Stimulated activated CD8-positive, alpha-beta memory T cell treated with anti-CD3 and anti-CD28 coated beads, Interleukin-12 subunit alpha, Interleukin-12 subunit beta, amount 100 ng/mL, for 24 hours (primary cell): ENCODE measurements around the gene ZC3HAV1.
"Not testable (repeated sequence)": the region's sequence is repeated elsewhere in the genome, so short reads cannot be mapped to it uniquely, and the experiment has no call there.

Experiments used
- DNase-seq: peaks from one replicate; pipeline ENCODE4 v3.0.0-alpha.2; 2020; ENCODE audit errors: extremely low read depth

ZC3HAV1 gene

DNA sequence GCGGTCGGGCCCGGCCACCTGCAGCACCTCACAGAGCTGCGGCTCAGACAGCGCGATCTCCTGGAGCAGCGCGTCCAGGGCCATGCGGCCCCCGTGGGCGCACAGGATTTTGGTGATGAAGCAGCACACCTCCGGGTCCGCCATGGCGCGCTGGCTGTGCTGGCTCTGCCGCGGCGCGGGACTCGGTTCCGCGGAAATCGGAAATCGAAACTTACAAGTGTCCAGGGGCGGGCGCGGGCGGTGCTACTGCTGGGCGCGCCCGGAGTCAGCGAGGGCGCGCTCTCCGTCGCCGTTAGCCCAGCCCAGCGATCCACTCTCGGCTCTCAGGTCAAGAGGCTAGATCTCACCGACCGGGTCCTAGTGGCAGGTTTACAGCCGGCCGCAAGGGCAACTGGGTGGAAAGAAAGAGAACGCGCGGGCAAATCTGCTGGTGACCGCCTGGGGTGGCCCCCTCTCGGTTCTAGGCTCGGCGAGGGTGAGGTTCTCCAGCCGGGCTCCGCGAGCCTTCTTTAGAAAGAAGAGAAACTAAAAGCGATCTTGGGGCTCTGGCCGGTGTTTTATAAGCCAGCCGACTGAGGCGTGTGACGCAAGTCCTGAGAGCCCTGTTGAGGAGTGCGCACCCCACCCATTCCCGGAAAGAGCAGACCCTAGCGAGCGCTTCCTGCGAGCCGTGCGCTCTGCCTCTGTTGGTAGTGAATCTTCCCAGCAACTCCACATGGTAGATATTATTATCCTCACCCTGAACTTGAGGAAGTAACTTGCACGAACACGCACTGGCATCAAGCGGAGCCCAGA lies at the start of gene ZC3HAV1:
Gene ZC3HAV1 (minus strand): TSS at position 533 of the 795 bp plus-strand sequence. CDS start 389 bp downstream, at position 144.
- DNase-seq: peak; percentile 69

DNA sequence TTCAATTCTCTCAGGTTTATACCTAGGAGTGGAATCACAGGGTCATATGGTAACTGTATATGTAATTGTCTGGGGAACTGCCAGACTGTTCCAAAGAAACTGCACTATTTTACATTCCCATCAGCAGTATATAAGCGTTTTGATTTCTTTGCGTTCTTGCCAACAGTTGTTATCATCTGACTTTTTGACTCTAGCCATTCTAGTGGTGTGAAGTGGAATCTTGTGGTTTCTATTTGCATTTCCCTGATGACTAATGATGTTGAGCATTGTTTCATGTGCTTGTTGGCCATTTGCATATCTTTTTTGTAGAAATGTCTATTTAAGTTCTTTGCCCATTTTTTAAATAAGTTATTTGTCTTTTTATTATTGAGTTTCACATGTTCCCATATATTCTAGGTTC lies 44.3 kb upstream of the ZC3HAV1 start:
- DNase-seq: no peak

DNA sequence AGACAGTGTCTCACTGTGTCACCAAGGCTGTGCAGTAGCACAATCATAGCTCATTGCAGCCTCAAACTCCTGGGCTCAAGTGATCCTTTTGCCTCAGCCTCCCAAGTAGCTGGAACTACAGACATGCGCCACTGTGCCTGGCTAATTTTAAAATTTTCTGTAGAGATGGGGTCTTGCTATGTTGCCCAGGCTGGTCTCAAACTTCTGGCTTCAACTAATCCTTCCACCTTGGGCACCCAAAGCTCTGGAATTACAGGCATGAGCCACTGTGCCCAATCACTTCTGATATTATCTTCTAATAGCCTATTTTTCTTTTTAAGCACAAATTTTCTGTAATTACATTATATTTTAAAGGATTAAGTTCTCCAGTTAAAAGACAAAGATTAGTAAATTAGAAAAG lies 42.6 kb upstream of the ZC3HAV1 start:
- no peak for DNase-seq

DNA sequence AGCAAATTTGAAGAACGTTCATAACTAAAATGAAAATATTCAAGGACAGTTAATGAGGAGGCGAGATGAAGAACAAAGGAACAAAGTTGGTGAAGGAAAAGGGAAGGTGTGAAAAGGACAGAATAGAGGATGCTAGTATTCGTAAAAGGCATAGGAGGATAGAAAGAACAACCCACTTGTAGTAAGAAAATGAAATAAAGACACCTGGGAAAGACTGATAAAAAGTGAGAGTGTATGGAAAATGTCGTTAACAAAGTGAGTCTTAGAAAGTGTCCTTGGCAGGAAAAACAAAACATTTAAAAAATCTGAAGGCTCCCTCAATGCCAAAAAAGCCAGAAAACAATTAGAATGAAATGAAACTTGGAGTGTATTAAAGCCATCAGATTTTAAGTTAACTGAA lies 29.6 kb upstream of the ZC3HAV1 start:
- no peak for DNase-seq

DNA sequence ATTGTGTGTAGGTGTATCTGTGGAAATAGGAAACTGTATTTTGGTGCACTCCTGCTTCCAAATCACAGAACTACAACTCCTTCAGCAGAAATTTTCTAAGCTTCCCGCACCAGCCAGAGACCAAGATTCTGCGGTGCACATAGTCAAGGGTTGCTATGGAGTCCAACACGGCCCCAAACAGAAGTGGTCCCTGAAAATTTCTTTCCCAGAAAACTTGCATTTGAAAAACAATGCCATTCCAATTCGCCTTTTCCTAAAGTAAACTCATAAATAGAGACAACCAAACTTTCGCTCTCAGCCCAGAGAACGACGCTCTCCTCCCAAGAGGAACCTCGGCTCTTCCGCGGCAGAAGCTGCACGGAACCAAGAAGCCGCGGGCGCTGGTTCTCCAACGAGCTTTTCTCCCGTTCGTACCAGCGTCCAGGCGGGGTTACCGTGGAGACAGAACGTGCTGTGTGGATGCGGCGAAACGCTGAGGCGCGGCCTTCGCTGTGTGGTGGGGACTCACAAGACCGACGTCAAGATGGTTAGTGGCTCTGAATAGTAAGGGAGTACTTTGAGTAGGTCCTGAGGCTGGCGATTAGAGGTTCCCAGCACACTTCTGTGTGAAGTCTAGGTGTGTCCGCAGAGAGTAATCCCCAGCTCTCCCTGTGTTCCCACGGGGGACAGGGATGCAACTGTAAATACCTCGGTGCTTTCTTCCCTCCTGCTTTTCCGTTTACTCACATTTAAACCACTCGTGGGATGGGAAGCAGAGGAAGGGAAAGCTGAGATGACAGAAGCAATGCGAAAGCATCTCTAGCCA lies 24.0 kb upstream of the ZC3HAV1 start:
- peak; percentile 63 for DNase-seq

DNA sequence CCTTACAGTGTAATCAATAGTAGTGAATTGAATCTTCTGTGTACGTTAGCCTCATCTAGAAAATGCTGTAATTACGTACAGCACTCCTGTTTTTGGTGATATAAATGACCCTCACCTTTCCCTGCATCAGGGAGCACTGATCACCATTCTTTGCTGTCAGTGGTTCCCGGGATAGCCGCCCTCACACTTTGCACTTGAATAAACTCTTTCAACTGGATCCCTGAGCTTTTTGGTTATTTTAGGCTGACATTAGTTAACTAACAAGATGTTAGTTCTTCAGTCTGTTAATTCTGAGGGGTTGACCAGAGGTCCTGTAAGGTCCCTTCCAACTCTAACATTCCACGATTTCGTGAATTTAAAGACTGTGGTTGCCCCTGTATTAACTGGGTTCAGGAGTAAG lies 23.4 kb upstream of the ZC3HAV1 start:
- DNase-seq: no peak

DNA sequence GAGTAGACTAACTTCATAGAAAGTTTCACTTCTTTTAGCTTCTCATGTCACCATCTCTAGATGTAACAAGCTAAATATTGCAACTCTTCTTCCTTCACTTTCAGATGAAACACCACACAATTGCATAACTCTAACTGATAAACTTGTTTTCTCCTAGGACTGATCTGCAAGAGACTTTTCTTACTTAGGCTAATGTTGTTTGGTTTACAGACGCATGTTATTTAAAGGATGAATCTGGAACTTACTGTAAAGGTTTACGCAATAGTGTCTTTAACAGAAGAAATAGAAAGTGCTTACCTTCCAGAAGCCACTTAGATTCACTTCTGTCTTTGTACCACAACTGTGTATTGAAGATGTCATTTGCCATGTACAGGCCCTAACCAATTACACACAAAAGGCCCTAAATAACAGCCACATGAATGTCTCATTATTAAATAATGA lies 22.1 kb upstream of the ZC3HAV1 start:
- DNase-seq: no peak

DNA sequence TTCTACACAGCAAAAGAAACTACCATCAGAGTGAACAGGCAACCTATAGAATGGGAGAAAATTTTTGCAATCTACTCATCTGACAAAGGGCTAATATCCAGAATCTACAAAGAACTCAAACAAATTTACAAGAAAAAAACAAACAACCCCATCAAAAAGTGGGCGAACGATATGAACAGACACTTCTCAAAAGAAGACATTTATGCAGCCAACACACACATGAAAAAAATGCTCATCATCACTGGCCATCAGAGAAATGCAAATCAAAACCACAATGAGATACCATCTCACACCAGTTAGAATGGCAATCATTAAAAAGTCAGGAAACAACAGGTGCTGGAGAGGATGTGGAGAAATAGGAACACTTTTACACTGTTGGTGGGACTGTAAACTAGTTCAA lies 20.3 kb upstream of the ZC3HAV1 start:
- DNase-seq: not testable (repeated sequence)

DNA sequence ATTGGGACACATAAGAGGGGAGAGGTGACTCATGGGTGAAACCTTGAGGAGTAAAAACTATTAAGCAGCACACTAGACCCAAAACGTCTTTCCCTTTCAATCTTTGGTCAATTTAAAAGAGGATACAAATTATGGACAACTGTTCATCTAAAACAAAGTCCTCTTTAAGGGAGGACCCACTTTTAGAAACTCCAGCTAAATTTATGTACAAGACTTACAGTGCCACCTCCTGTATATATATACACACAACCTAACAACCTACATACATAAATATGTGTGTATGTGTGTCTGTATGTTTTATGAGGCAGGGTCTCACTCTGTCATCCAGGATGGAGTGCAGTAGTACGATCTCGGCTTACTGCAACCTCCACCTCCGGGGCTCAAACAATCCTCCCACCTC lies 18.1 kb upstream of the ZC3HAV1 start:
- DNase-seq: no peak

DNA sequence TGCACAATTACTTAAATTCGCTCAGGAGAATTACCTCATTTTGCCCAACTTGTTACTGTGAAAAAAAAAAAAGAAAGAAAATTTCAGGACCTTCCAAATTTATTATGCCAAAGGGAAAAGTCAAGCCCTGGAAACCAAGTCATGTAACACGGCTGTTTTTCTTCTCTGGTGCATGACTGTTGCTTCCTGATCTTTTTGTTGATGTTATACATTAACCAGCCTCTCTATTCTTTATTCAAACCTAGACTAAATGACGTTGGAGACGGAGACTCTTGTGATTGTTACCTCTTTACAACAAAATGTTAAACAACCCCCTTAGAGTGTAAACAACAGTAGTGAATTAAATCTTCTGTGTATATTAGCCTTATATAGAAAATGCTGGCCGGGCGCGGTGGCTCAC lies 16.1 kb upstream of the ZC3HAV1 start:
- DNase-seq: no peak

DNA sequence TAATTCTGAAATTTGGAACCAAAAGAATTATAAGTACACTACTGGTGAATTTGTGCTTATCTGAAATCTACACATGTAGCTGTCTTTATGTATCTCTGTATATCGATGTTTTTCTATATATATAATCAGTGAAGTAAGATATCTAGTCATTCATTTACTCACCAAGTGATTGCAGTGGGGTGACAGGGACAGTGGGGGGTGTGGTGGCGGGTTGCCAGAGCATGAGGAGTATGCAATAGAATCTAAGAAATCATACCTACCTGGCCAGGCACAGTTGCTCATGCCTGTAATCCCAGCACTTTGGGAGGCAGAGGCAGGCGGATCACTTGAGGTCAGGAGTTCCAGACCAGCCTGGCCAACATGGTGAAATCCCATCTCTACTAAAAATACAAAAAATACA lies 15.5 kb upstream of the ZC3HAV1 start:
- not testable (repeated sequence) for DNase-seq

DNA sequence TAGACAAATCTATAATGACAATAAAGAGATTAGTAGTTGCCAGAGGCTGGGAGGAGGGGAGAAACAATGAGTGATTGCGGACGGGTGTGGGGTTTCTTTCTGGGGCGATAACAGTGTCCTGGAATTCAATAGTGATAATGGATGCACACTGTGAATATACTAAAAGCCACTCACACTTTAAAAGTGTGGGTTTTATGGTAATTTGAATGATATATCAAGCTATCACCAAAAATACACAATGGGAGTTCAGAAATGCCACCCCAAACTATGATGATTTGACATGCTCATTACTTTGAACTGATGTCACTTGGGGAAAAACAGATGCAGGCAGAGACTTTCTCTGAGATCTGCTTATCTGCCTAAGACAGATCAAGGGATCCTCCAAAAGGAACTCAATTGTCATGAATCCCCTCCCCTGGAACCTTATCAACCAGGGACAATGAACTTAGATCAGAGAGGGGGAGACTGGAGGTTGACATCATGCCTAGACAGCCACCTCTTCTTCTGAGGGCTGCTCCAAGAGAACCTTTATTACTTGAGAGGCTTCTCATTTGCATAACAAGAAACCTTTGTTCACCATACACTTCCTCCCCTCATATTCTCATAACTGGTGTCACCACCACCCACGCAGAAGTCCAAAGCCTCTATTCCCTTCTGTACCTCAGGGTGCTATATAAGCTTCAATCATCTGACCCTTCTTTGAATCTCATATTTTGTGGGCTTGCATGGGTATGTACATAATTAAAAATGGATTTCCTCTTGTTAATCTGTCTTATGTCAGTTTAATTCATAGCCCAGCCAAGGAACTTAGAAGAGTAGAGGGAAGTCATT lies 14.8 kb upstream of the ZC3HAV1 start:
- DNase-seq: no peak

DNA sequence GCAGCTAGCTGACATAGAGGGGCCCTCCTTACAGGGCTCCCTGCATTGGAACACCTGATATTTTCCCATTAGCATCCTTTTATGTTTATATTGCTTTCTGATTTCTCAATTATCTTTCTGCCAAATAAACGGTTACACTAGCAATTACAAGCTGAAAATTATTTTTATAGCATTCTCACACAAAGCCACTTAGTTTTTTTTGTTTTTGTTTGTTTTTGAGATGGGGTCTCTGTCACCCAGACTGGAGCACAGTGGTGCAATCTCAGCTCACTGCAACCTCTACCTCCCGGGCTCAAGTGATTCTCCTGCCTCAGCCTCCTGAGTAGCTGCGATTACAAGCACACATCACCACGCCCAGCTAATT lies 9.9 kb upstream of the ZC3HAV1 start:
- no peak for DNase-seq

DNA sequence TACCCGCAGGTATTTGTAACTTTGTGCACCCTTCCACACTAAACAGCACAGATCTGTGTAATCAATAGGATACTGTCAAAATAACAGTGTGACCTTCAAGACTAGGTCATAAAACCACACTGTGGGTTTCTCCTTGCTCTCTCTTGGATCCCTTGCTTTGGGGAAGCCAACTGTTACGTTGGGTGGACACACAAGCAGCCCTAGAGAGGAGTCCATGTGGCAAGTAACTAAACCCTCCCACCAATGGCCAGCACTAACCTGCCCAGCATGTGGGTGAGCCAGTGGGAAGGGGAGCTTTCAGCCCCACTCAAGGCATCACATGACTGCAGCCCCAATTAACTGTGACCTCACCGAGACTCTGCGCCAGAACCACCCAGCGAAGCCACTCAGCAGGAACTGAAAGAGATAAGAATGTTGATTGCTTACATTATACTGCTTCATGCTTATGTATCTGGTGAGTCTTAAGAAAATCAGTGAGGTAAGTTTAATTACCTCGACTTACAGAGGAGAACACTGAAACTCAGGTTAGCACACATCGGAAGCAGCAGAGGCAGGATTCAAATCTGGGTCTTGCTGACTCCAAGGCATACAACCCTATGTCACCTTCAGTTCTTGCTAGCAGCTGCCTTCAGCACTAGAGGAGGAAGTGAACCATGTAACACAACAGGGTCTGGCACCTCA lies 9.4 kb upstream of the ZC3HAV1 start:
- no peak for DNase-seq

DNA sequence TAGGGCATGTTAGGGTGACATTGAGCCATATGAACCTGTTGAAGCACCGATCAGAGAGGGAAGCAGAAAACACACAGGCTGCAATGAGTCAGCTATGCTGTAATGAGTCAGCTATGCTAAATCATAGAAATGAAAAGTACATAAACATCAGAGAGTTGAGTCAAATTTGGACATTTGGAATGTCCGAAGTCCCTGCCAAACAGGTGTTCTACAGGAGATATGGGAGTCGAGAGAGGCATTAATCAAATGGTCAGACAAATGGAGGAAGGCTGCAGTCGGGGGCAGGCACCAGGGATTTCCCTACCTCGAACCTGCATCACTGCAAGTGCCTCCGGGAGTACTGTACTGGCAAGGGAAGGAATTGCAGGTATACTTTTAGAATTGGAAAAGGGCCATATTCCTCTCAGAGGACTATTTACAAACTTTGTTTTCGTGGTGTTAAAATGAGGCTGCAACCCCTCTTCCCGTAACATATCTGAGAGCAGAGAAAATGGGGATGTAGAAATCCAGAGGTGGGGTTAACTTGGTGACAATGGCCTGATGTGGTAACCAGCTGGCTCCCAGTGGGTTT lies 8.8 kb upstream of the ZC3HAV1 start:
- no peak for DNase-seq

DNA sequence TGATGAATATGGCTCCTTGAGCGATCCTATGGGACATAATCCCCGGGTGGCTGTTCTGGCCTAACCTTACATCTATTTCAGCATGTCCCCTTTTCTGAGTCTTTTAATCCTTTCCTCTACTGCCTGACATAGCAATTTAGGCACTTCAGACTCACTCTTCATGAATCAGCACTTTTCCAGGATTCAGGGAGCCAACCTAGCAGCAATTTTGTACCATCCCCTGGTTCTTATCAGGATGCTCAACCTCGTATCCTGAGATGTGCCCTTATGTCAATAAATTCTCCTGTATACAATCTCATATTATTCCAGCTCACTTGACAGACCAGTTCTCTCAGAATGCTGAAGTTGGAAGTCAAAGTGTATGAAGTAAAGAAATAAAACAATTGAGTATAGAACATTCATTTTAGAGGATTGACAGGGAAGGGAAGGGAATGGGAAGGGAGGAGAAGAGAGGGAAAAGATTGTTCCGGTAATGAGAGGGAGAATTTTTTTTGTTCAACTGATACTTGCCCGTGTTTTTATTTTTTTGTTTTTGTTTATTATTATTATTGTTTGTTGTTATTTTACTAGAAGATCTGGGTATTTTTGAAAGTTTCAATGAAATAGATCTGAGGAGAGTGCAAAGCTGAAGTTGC lies 8.2 kb upstream of the ZC3HAV1 start:
- no peak for DNase-seq

DNA sequence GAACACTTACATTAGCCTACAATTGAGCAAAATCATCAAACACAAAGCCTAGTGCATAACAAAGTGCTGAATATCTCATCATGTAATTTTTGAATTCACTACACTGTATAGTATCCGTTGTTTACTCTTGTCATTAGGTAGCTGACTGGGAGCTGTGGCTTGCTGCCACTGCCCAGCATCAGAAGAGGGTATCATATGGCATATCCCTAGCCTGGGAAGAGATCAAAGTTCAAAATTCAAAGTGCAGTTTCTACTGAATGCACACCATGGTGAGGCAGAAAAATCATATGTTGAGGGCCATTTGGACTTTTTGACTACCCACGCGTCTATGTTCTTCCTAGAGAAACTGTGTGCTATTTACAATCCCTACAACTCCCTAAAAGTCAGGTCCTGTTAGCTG lies 7.5 kb upstream of the ZC3HAV1 start:
- DNase-seq: no peak

DNA sequence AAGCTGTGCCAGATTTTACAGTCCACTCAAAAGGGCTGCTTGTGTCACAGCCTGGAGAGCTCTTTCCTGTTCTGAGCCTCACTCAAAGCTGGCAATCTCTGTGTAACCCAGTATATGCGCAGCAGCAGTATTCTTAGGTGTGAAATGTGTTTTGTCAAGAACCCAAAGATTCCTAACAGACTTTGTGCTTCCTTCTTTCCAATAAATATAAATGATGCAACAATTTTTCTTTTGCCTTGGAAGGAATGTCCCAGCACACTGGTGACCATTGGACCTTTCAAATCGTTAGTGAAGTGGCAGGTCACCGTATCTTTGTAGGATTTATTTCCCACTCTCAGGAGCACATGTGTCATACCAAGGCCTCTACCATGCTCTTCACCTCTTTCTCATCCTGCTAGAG lies 5.6 kb upstream of the ZC3HAV1 start:
- DNase-seq: no peak

DNA sequence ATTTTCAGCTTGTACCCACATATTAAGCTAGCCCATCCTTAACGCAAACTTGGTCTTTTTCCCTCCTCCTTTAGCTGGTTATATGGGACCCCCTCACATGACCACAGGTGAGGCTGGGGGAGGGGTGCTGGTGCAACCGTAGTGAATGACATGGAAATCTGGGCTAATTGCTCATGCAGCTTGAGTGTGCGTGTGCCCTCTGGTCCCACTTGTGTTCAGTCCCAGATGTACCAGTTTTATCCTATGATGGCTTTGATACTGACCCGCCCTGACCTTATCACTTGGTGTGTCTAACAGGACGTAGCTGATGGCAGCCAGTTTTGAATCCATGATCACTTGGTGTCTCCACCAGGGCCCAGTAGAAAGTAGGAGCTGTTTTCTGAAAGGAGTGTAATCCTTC lies 5.1 kb upstream of the ZC3HAV1 start:
- no peak for DNase-seq

DNA sequence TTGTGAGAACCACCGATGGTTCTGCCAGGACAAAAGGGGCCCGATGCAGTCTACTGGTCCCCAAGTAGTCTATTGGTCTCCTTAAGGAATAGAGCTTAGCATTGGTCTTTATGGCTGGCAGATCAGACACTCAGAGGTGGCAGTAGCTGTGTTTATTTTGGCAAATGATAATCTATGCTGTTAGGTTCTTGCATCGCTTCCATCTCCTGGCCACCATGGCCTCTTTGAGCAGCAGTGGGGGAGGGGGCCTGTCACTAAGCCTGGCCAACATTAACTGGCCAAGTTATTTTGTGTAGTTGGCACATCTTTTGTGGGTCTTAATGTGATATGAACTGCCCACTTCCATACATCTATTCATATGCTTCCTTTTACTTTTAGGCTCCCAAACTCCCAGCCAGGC lies 4.5 kb upstream of the ZC3HAV1 start:
- DNase-seq: no peak

DNA sequence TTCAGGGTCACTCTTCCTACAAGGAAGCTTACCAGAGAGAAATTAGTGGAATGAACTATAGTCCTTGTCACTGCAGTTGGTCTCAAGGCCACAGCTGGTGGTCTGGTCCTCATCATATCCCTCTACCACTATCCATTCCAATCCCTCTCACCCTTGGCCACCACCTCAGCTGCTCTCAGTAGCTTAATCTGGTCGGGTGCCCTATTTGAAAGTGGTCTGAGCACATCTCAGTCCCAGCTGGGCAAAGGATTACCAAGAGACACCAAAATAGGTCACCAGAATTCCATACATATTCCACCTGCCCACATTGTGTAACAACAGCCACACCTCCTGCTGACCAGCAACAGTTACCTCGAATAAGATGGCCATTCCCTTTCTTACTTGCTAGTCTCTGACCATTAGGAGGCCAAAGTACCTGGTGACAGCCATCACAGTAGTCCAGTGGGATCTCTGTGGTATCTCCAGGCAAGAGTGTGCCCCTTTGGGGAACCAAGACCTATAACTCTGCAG lies 3.3 kb upstream of the ZC3HAV1 start:
- no peak for DNase-seq
